ENCODE measurements around the gene GYS1.
"Not testable (repeated sequence)": the region's sequence is repeated elsewhere in the genome, so short reads cannot be mapped to it uniquely, and the experiment has no call there.

GRCh38 chr19:49036815-49037214 is 43.7 kb upstream of the GYS1 start, which contains the start of gene CGB1:
- not testable (repeated sequence) for TF ChIP-seq CTCF (IDR thresholded peaks at IDR 0.05; ENCODE audit: poor library complexity, severe bottlenecking); REST (IDR thresholded peaks at IDR 0.05; ENCODE audit: borderline replicate concordance); EP300 (conservative IDR thresholded peaks at IDR 0.05; ENCODE audit: poor library complexity, severe bottlenecking); SMC3 (conservative IDR thresholded peaks at IDR 0.05; ENCODE audit: poor library complexity); POLR2AphosphoS5 (IDR thresholded peaks at IDR 0.05); MXI1 (conservative IDR thresholded peaks at IDR 0.05; ENCODE audit: poor library complexity, severe bottlenecking)
